IMR-90 (cell line): Measurements from ENCODE around the gene KLHL29. TPM values are rescaled to one million over a fixed set of nuclear protein-coding genes. Genes with fewer than 3 reads are reported as not detected.

ENCODE experiments used
- ATAC-seq: fragments of 200-7000 bp; cut with Tn5 transposase; 2 replicates; pipeline ENCODE4 v1.9.1; 2020; ENCODE audit warnings: low read depth, mild to moderate bottlenecking, moderate library complexity
- BruUV-seq: library from RNA; stranded (reverse); fragments of 400-500 nt; replicated peaks from 2 replicates; lab custom pipeline; 2021; lab: Mats Ljungman, UMichigan
- CTCF ChIA-PET: fragments of 300-600 bp; formaldehyde crosslinking; extraction: SDS; loops from one replicate; lab custom pipeline; 2021; ENCODE audit warnings: antibody characterized with exemption; lab: Yijun Ruan, JAX
- POLR2A ChIA-PET: fragments of 300-600 bp; sonication (Branson Sonifier 250); formaldehyde crosslinking; loops from one replicate; lab custom pipeline; 2022; ENCODE audit warnings: antibody characterized with exemption; ENCODE audit not compliant: unreplicated experiment; lab: Charles Lee
- DNase-seq: peaks from one replicate; pipeline ENCODE4 v3.0.0; 2013
- H2AFZ ChIP-seq: replicated peaks from 2 replicates; pipeline ENCODE3; 2013; ENCODE audit warnings: low read length, mild to moderate bottlenecking; ENCODE audit not compliant: poor library complexity
- H2AK5ac ChIP-seq: 2 replicates; pipeline ENCODE4 v1.6.1; 2013; ENCODE audit warnings: low read depth, low read length, inconsistent platforms
- H2AK9ac ChIP-seq: replicated peaks from 2 replicates; pipeline ENCODE3; 2013; ENCODE audit warnings: mild to moderate bottlenecking, low read depth, low read length, moderate library complexity; ENCODE audit not compliant: poor library complexity
- H2BK120ac ChIP-seq: 2 replicates; pipeline ENCODE4 v1.6.1; 2013; ENCODE audit warnings: low read depth, low read length, inconsistent platforms
- H2BK15ac ChIP-seq: 3 replicates; pipeline ENCODE4 v1.6.1; 2013; ENCODE audit warnings: low read depth, low read length, inconsistent platforms
- H2BK20ac ChIP-seq: 2 replicates; pipeline ENCODE4 v1.6.1; 2013; ENCODE audit warnings: low read depth, mild to moderate bottlenecking, inconsistent platforms, low read length, moderate library complexity
- H2BK5ac ChIP-seq: 2 replicates; pipeline ENCODE4 v1.6.1; 2013; ENCODE audit warnings: mild to moderate bottlenecking, low read depth, low read length, inconsistent platforms; ENCODE audit not compliant: poor library complexity, severe bottlenecking
- H3K14ac ChIP-seq: replicated peaks from 2 replicates; pipeline ENCODE4 v1.6.1; 2013; ENCODE audit warnings: low read depth, low read length, inconsistent platforms
- H3K18ac ChIP-seq: 2 replicates; pipeline ENCODE4 v1.6.1; 2013; ENCODE audit warnings: low read depth, low read length, control low read depth
- H3K23ac ChIP-seq: 2 replicates; pipeline ENCODE4 v1.6.1; 2013; ENCODE audit warnings: low read depth, low read length, inconsistent platforms
- H3K27ac ChIP-seq: 2 replicates; pipeline ENCODE4 v1.5.1; 2013; ENCODE audit warnings: mild to moderate bottlenecking, control low read depth, low read length; ENCODE audit not compliant: insufficient read depth
- H3K27me3 ChIP-seq: 2 replicates; pipeline ENCODE4 v1.6.1; 2013; ENCODE audit warnings: low read length; ENCODE audit not compliant: control insufficient read depth, insufficient read depth
- H3K36me3 ChIP-seq: 2 replicates; pipeline ENCODE4 v1.6.1; 2013; ENCODE audit warnings: low read length, mixed read lengths; ENCODE audit not compliant: control insufficient read depth, insufficient read depth
- H3K4ac ChIP-seq: 2 replicates; pipeline ENCODE4 v1.6.1; 2013; ENCODE audit warnings: low read depth, low read length, inconsistent platforms
- H3K4me1 ChIP-seq: 2 replicates; pipeline ENCODE4 v1.6.1; 2013; ENCODE audit warnings: low read length, mixed read lengths; ENCODE audit not compliant: control insufficient read depth, insufficient read depth
- H3K4me2 ChIP-seq: 2 replicates; pipeline ENCODE4 v1.6.1; 2013; ENCODE audit warnings: low read depth, mild to moderate bottlenecking, control low read depth, low read length, moderate library complexity
- H3K4me3 ChIP-seq: 2 replicates; pipeline ENCODE4 v1.5.1; 2013; ENCODE audit warnings: low read depth, mild to moderate bottlenecking, control low read depth, low read length, moderate library complexity; ENCODE audit not compliant: insufficient read depth
- H3K56ac ChIP-seq: 2 replicates; pipeline ENCODE4 v1.6.1; 2013; ENCODE audit warnings: low read length, inconsistent platforms; ENCODE audit not compliant: insufficient read depth; ENCODE audit errors: extremely low read depth
- H3K79me1 ChIP-seq, 2 experiments: 2 replicates each; pipeline ENCODE4 v1.6.1; 2013; ENCODE audit warnings: low read length in 2 of 2, inconsistent platforms in 1 of 2, low read depth in 1 of 2
- H3K9ac ChIP-seq: 2 replicates; pipeline ENCODE4 v1.6.1; 2013; ENCODE audit warnings: low read depth, low read length, control low read depth
- H3K9me1 ChIP-seq: 2 replicates; pipeline ENCODE4 v1.6.1; 2013; ENCODE audit warnings: low read length, inconsistent platforms; ENCODE audit not compliant: insufficient read depth
- H3K9me3 ChIP-seq: 2 replicates; pipeline ENCODE4 v1.6.1; 2013; ENCODE audit warnings: low read length; ENCODE audit not compliant: control insufficient read depth, insufficient read depth
- H4K20me1 ChIP-seq: 2 replicates; pipeline ENCODE4 v1.6.1; 2013; ENCODE audit warnings: low read length, inconsistent platforms; ENCODE audit not compliant: insufficient read depth
- H4K5ac ChIP-seq: 2 replicates; pipeline ENCODE4 v1.6.1; 2013; ENCODE audit warnings: mild to moderate bottlenecking, low read depth, low read length, control low read depth
- H4K8ac ChIP-seq, 2 experiments: 2 replicates each; pipeline ENCODE4 v1.6.1; 2013; ENCODE audit warnings: low read depth in 2 of 2, low read length in 2 of 2, control low read depth in 1 of 2, inconsistent platforms in 1 of 2
- H4K91ac ChIP-seq: 2 replicates; pipeline ENCODE4 v1.6.1; 2013; ENCODE audit warnings: low read depth, low read length, inconsistent platforms; ENCODE audit not compliant: insufficient read depth
- BHLHE40 ChIP-seq: fragments of 150-350 bp; IDR thresholded peaks from 2 replicates; pipeline ENCODE4 v1.6.1; 2016; ENCODE audit warnings: mild to moderate bottlenecking, low read depth, low read length
- CEBPB ChIP-seq: IDR thresholded peaks from 2 replicates; pipeline ENCODE4 v1.6.1; 2012; ENCODE audit warnings: low read depth, low read length, improper control_type of control experiment
- FOS ChIP-seq: fragments of 150-350 bp; IDR thresholded peaks from 2 replicates; pipeline ENCODE4 v1.6.1; 2016; ENCODE audit warnings: low read depth, low read length
- MAZ ChIP-seq: IDR thresholded peaks from 2 replicates; pipeline ENCODE4 v1.6.1; 2012; ENCODE audit warnings: low read depth, mild to moderate bottlenecking, low read length, improper control_type of control experiment, moderate library complexity, borderline replicate concordance
- POLR2A ChIP-seq: IDR thresholded peaks from 2 replicates; pipeline ENCODE4 v1.6.1; 2012; ENCODE audit warnings: mild to moderate bottlenecking, low read depth, low read length
- RFX5 ChIP-seq: IDR thresholded peaks from 2 replicates; pipeline ENCODE4 v1.8.0; 2012; ENCODE audit warnings: low read depth, mild to moderate bottlenecking, low read length, moderate library complexity
- SMC3 ChIP-seq: fragments of 150-350 bp; IDR thresholded peaks from 2 replicates; pipeline ENCODE4 v1.6.1; 2016; ENCODE audit warnings: low read depth, mild to moderate bottlenecking, antibody characterized with exemption, low read length, moderate library complexity
- USF2 ChIP-seq: fragments of 150-350 bp; IDR thresholded peaks from 2 replicates; pipeline ENCODE4 v1.6.1; 2017; ENCODE audit warnings: mild to moderate bottlenecking, antibody characterized with exemption, low read length, low read depth
- WGBS, 2 experiments: methylation state at CpG; one replicate each; pipeline versions ENCODE4 v1.1.5 to v1.1.7; 2013; ENCODE audit warnings: missing lambda C conversion rate in 2 of 2; ENCODE audit not compliant: insufficient read length in 1 of 2; ENCODE audit errors: extremely low coverage in 2 of 2; 5-methylcytosine and 5-hydroxymethylcytosine counted together
- dilution Hi-C: fragments of 300-500 bp; cut with HindIII; formaldehyde crosslinking; loops from one replicate; pipeline ENCODE4 v1.14.3; 2018; ENCODE audit warnings: low sequenced_read_pairs; ENCODE audit not compliant: unreplicated experiment
- in situ Hi-C: fragments of 300-500 bp; cut with MboI; formaldehyde crosslinking; loops from 3 replicates; pipeline ENCODE4 v1.14.3; 2019; ENCODE audit warnings: low sequenced_read_pairs, inconsistent platforms, mixed read lengths
- intact Hi-C: fragments of 100-400 bp; cut with micrococcal nuclease; formaldehyde crosslinking; loops from 2 replicates; pipeline ENCODE4 v1.10.0; 2022
- polyA plus RNA-seq, 3 experiments: library from polyadenylated mRNA; depleted of rRNA; stranded (reverse); fragments of >200 nt; gene quantifications; 2 replicates each; pipeline ENCODE4 v1.2.3, GENCODE V29; 2012; ENCODE audit warnings: low replicate concordance in 1 of 3
- total RNA-seq: library from RNA; depleted of rRNA; stranded (reverse); fragments of >200 nt; gene quantifications from 2 replicates; pipeline ENCODE4 v1.2.3, GENCODE V29; 2012
- TF ChIP-seq, protein P1 (sequence below): conservative IDR thresholded peaks from 2 replicates; pipeline ENCODE4 v1.5.1; 2012; ENCODE audit warnings: mild to moderate bottlenecking, low read depth, low read length, improper control_type of control experiment

Gene KLHL29
- total and polyA plus RNA-seq, 2 of the 4 experiments (the other 2 are of a cell fraction) = 2.0 to 8.0 TPM

GRCh38 chr2:23711979-23712755 lies 327.2 kb downstream of the KLHL29 start (continued):
- TF ChIP-seq SMC3 = no peak

GRCh38 chr2:23712756-23713151 lies 327.8 kb downstream of the KLHL29 start:
- ATAC-seq = no peak
- intact Hi-C loops = no loop called here

More at GRCh38 chr2:23712756-23713151, 327.8 kb downstream of the KLHL29 start:
- in situ Hi-C loops = no loop called here
- BruUV-seq = no TSS peak
- no peak overlapping the region for H3K23ac ChIP-seq
- H3K9ac ChIP-seq = no peak overlapping the region
- H2AK5ac ChIP-seq = no peak overlapping the region
- H3K4me1 ChIP-seq = no peaks in the 10 kb centered on the region
- H3K4me3 ChIP-seq = no peak overlapping the region
- H3K36me3 ChIP-seq = peaks cover 6% of the 10 kb centered on the region
- no peak overlapping the region for H3K4ac ChIP-seq
- TF ChIP-seq USF2 = no peak
- no peak for TF ChIP-seq FOS
- no peak for TF ChIP-seq BHLHE40
- no peak for TF ChIP-seq RFX5
- no peak for TF ChIP-seq POLR2A
- TF ChIP-seq MAZ = no peak
- no peak for TF ChIP-seq CEBPB
- TF ChIP-seq, protein P1, sequence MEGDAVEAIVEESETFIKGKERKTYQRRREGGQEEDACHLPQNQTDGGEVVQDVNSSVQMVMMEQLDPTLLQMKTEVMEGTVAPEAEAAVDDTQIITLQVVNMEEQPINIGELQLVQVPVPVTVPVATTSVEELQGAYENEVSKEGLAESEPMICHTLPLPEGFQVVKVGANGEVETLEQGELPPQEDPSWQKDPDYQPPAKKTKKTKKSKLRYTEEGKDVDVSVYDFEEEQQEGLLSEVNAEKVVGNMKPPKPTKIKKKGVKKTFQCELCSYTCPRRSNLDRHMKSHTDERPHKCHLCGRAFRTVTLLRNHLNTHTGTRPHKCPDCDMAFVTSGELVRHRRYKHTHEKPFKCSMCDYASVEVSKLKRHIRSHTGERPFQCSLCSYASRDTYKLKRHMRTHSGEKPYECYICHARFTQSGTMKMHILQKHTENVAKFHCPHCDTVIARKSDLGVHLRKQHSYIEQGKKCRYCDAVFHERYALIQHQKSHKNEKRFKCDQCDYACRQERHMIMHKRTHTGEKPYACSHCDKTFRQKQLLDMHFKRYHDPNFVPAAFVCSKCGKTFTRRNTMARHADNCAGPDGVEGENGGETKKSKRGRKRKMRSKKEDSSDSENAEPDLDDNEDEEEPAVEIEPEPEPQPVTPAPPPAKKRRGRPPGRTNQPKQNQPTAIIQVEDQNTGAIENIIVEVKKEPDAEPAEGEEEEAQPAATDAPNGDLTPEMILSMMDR = no peak
- peaks cover 0 to 5% of the 10 kb centered on the region in 2 experiments; a peak in 2 of 4 replicates for H3K79me1 ChIP-seq
- H2BK20ac ChIP-seq = no peak overlapping the region
- no peak overlapping the region for H2AFZ ChIP-seq
- no peak overlapping the region for H2BK15ac ChIP-seq
- no CpG with 5 or more reads among the region's 2 CpGs for WGBS, 2 experiments
- no peak for DNase-seq
- no peak overlapping the region for H3K27ac ChIP-seq
- no peak overlapping the region for H2AK9ac ChIP-seq
- ChIA-PET CTCF (interaction anchor here (0.6 kb wide), 1 partner anchor 45 kb away, joined by 3 read pairs; no protein-coding TSS in a partner anchor), POLR2A (no interaction called here)
- H3K56ac ChIP-seq = no peak overlapping the region
- no peak overlapping the region for H3K4me2 ChIP-seq
- no peak overlapping the region for H4K8ac ChIP-seq
- no peaks in the 10 kb centered on the region for H3K27me3 ChIP-seq
- no peak overlapping the region for H3K14ac ChIP-seq
- no peak overlapping the region for H2BK120ac ChIP-seq
- H4K91ac ChIP-seq = no peak overlapping the region
- no peak overlapping the region for H4K5ac ChIP-seq
- H2BK5ac ChIP-seq = no peak overlapping the region
- no peaks in the 10 kb centered on the region for H3K9me3 ChIP-seq
- peaks cover 6% of the 10 kb centered on the region; the same call in 1 of the 2 replicates for H3K9me1 ChIP-seq
- H4K20me1 ChIP-seq = no peaks in the 10 kb centered on the region
- dilution Hi-C loops = no loop called here
- no peak overlapping the region for H3K18ac ChIP-seq
